Activated CD8-positive, alpha-beta memory T cell treated with anti-CD3 and anti-CD28 coated beads for 36 hours (primary cell): ENCODE data around the gene TUBA1C. TPM values are rescaled to one million over a fixed set of nuclear protein-coding genes. Genes with fewer than 3 reads are reported as not detected.
"Not testable (repeated sequence)": the region's sequence is repeated elsewhere in the genome, so short reads cannot be mapped to it uniquely, and the experiment has no call there.

Source experiments
- CTCF ChIA-PET: fragments of 350-600 bp; sonication (Branson Sonifier 250); formaldehyde crosslinking; loops from one replicate; lab custom pipeline; 2021; ENCODE audit warnings: antibody characterized with exemption; lab: Charles Lee
- POLR2A ChIA-PET: fragments of 350-600 bp; sonication (Branson Sonifier 250); formaldehyde crosslinking; loops from one replicate; lab custom pipeline; 2021; ENCODE audit warnings: antibody characterized with exemption; lab: Charles Lee
- total RNA-seq, 2 experiments: library from RNA; stranded (reverse); gene quantifications; one replicate each; pipeline ENCODE4 v1.2.3, GENCODE V29; 2021

The TUBA1C gene
- total RNA-seq, 2 experiments from 2014 or later = 340 to 347 TPM

- ChIA-PET POLR2A (interaction anchor here (0.6 kb wide), 2 partner anchors 155 to 1923 kb away, joined by 5 read pairs; partner anchors contain the start of gene POU6F1), CTCF (interaction anchor here (1.0 to 9.4 kb wide), 9 partner anchors 16 to 320 kb away, joined by 3 to 62 read pairs (median 11); partner anchors contain the start of genes C1QL4, DNAJC22 and TROAP)
Measured at GRCh38 chr12:49295082-49295936, 30.4 kb downstream of the TUBA1C start, which contains the start of gene PRPH. TSS of gene PRPH (plus strand) at chr12:49295147. CDS start at chr12:49295201, 54 bp downstream.

DNA sequence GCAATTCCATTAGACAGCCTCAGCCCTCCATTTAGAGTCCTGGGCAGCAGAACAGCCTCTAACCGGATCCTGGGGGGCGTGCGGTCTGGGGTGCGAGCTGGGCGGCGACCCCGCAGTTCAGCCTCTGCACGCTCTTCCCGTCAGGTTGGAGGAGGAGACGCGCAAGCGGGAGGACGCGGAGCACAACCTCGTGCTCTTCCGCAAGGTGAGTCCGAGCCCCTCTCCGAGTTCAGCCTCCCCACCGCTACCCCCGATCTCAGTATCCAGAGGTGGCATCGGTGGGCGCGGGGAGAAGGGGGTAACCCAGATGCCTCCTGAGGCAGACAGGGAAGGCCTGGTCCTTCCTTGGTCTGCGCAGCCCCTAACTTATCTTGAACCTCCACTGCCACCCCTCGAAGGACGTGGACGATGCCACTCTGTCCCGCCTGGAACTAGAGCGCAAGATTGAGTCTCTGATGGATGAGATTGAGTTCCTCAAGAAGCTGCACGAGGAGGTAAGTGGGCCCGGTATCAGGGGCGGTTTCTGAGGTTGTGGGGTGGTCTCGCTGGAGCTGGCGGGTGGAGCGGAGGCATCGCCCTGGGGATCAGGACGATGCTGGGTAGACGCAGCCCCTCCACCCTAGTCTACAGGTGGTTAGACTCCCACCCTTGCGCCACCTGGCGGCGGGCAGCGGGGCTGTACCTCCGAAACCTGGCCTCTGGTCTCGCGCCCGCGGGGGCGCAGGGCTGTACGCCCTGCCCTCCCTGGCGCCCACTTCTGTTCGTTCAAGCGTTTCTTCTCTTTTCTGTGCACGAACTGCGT, 31.4 kb downstream of the TUBA1C start:
- POLR2A ChIA-PET = interaction anchor here (0.6 to 1.0 kb wide), 2 partner anchors 45 to 1922 kb away, joined by 3 to 5 read pairs; partner anchors contain the start of gene POU6F1
- CTCF ChIA-PET = interaction anchor here (0.8 to 9.4 kb wide), 16 partner anchors 8 to 333 kb away, joined by 3 to 62 read pairs (median 4); partner anchors contain the start of genes C1QL4 and DNAJC22

GRCh38 chr12:49296836-49297694, 32.2 kb downstream of the TUBA1C start:
- ChIA-PET POLR2A (interaction anchor here (1.0 kb wide), 1 partner anchor 44 kb away, joined by 3 read pairs; no protein-coding TSS in a partner anchor), CTCF (interaction anchor here (0.6 to 6.0 kb wide), 16 partner anchors 8 to 333 kb away, joined by 3 to 34 read pairs (median 4); partner anchors contain the start of gene DNAJC22)

DNA sequence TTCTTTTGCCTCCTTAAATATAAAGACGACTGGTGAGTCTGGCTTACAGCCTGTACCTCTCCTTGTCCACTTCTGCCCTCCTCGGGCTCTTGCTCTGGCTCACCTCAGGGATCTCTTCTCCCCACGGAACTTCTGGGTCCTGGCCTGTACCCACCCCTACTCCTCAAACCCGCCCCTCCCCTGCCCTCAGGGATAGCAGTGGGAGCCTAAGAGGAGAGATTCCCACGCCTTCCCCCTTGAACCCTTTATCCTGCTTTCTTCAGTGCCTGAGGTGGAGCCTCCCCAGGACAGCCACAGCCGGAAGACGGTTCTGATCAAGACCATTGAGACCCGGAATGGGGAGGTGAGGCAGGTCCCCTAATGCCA, 32.8 kb downstream of the TUBA1C start:
- ChIA-PET CTCF (interaction anchor here (0.6 to 6.0 kb wide), 10 partner anchors 9 to 81 kb away, joined by 3 to 34 read pairs (median 4); partner anchors contain the start of gene DNAJC22), POLR2A (no interaction called here)

DNA sequence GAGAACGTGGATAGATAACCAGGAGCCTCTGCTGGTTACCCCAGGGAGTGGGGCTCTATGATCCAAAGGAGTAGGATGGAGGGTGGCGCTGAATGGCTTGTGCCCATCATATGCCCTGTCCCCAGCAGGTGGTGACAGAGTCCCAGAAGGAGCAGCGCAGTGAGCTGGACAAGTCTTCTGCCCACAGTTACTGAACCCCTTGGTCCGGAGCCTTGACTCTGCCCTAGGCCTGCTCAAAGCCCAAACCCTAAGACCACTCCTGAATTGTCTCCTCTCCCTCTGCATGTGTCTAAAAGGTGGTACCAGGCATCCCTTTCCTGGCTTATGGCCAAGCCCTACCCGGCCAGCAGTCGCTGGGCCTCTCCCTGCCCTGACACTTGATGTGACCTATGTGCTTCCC, 33.3 kb downstream of the TUBA1C start:
- CTCF ChIA-PET = interaction anchor here (0.6 to 6.0 kb wide), 4 partner anchors 34 to 222 kb away, joined by 4 to 28 read pairs (median 8); partner anchors contain the start of gene DNAJC22
- POLR2A ChIA-PET = no interaction called here

DNA sequence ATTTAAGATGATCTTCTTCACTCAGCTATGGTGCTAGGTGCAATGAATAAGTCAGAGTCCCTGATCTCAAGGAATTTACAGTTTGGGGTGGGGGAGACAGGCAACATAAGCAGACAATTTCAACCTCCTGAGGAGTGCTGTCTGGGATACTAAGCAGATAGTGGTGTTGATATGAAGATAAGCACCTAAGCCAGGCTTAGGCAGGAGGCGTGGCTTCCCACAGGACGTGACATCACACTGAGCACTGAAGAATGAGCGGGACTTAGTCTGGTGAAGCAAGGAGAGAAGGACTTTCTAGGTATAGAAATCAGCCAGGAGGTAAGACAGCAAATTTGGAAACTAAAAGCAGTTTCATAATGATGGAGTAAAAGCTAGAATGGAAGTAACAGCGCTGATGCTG, 36.9 kb downstream of the TUBA1C start:
- POLR2A ChIA-PET = no interaction called here
- CTCF ChIA-PET = interaction anchor here (1.2 to 1.3 kb wide), 2 partner anchors 36 to 40 kb away, joined by 3 read pairs; no protein-coding TSS in a partner anchor

- ChIA-PET POLR2A (no interaction called here), CTCF (interaction anchor here (1.0 to 2.8 kb wide), 3 partner anchors 18 to 38 kb away, joined by 3 to 10 read pairs (median 3); no protein-coding TSS in a partner anchor)
Measured at GRCh38 chr12:49304161-49304560, 39.3 kb downstream of the TUBA1C start.

DNA sequence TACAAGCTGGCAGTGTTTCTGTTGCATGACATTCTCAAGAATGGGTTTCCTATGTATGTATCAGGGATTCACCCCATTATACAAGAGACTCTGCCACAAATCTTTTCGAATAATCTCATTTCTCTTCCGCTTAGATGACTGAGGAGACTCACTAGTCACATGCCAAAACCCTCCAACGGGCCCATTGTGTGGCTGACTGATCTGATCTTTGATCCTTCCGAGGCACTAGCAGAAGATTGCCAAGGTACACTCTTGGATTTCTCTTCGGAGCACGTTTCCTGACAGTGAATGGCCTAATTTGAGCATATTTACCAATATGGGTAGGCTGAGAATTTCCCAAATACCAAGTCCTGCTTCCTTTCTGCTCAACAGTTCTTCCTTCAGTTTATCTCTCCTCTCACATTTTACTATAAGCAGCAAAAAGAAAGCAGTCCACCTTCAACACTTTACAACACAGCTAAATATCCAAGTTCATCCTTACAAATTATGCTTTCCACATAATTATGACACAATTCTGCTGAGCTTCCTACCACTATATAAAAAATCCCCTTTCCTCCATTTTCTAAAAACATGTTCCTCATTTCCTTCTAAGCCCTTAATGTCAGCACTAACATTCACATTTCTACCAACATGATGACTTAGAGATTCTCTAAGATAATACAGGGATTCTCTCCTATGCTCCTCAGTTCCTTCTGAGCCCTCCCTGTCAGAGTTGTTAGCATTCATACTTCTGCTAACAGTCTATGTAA, 41.1 kb downstream of the TUBA1C start:
- CTCF ChIA-PET = interaction anchor here (2.8 kb wide), 1 partner anchor 36 kb away, joined by 10 read pairs; no protein-coding TSS in a partner anchor
- POLR2A ChIA-PET = interaction anchor here (1.2 kb wide), 1 partner anchor 37 kb away, joined by 4 read pairs; no protein-coding TSS in a partner anchor

DNA sequence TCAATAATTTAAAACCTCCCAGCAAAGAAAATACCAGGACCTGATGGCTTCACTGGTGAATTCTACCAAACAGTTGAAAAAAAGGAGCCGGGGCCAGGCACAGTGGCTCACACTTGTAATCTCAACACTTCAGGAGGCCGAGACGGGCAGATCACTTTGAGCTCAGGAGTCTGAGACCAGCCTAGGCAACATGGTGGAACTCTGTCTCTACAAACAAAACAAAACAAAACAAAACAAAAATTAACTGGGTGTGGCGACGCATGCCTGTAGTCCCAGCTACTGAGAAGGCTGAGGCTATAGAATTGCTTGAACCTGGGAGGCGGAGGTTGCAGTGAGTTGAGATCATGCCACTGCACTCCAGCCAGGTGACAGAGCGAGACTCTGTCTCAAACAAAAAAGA, 44.5 kb downstream of the TUBA1C start:
- ChIA-PET CTCF (no interaction called here), POLR2A (no interaction called here)

DNA sequence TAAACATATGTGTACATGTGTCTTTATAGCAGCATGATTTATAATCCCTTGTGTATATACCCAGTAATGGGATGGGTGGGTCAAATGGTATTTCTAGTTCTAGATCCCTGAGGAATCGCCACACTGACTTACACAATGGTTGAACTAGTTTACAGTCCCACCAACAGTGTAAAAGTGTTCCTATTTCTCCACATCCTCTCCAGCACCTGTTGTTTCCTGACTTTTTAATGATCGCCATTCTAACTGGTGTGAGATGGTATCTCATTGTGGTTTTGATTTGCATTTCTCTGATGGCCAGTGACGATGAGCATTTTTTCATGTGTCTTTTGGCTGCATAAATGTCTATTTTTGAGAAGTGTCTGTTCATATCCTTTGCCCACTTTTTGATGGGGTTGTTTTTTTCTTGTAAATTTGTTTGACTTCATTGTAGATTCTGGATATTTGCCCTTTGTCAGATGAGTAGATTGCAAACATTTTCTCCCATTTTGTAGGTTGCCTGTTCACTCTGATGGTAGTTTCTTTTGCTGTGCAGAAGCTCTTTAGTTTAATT, 45.6 kb downstream of the TUBA1C start:
- POLR2A ChIA-PET, CTCF ChIA-PET: not testable (repeated sequence)

DNA sequence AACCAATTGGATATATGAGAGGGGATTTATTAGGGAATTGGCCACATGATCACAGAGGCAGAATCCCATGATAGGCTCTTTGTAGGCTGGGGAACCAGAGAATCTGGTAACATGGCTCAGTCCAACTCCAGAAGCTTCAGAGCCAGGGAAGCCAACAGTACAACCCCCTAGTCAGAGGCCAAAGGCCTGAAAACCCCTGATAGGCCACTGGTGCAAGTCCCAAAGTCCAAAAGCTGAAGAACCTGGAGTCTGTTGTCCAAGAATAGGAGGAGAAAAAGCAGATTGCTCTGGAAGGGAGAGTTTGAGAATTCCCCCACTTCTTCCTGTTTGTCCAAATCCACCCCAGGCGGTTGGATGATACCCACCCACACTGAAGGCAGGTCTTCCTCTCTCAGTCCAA, 49.9 kb downstream of the TUBA1C start:
- ChIA-PET CTCF (interaction anchor here (1.6 kb wide), 1 partner anchor 27 kb away, joined by 5 read pairs; no protein-coding TSS in a partner anchor), POLR2A (no interaction called here)

- CTCF ChIA-PET, POLR2A ChIA-PET: not testable (repeated sequence)
Measured at GRCh38 chr12:49317118-49317517, 52.2 kb downstream of the TUBA1C start.

DNA sequence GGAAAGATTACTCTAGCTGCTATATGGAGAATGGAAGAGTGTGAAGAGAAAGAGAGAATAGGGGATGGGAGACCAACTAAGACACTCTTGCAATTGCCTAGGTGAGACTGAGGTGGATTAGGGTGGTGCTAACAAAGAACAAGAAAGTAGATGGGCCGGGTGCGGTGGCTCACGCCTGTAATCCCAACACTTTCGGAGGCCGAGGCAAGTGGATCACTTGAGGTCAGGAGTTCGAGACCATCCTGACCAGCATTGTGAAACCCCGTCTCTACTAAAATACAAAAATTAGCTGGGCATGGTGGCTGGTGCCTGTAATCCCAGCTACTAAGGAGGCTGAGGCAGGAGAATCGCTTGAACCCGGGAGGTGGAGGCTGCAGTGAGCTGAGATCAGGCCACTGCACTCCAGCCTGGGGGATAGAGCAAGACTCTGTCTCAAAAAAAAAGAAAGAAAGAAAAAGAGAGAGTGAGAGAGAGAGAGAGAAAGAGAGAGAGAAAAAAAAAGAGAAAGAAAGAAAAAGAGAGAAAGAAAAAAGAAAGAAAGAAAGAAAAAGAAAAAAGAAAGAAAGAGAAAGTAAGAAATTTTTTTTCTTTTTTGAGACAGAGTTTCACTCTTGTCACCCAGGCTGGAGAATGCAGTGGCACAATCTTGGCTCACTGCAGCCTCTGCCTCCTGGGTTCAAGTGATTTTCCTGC, 55.7 kb downstream of the TUBA1C start:
- CTCF ChIA-PET = interaction anchor here (4.2 kb wide), 1 partner anchor 26 kb away, joined by 17 read pairs; the partner anchor contains the start of gene DNAJC22
- POLR2A ChIA-PET = not testable (repeated sequence)

- ChIA-PET CTCF (interaction anchor here (0.8 to 4.2 kb wide), 6 partner anchors 9 to 34 kb away, joined by 3 to 17 read pairs (median 8); partner anchors contain the start of genes DNAJC22 and PRPH), POLR2A (interaction anchor here (0.8 to 1.6 kb wide), 4 partner anchors 20 to 397 kb away, joined by 3 to 6 read pairs (median 4); partner anchors contain the start of genes FKBP11 and SPATS2)
Measured at GRCh38 chr12:49322367-49322707, 57.5 kb downstream of the TUBA1C start.

DNA sequence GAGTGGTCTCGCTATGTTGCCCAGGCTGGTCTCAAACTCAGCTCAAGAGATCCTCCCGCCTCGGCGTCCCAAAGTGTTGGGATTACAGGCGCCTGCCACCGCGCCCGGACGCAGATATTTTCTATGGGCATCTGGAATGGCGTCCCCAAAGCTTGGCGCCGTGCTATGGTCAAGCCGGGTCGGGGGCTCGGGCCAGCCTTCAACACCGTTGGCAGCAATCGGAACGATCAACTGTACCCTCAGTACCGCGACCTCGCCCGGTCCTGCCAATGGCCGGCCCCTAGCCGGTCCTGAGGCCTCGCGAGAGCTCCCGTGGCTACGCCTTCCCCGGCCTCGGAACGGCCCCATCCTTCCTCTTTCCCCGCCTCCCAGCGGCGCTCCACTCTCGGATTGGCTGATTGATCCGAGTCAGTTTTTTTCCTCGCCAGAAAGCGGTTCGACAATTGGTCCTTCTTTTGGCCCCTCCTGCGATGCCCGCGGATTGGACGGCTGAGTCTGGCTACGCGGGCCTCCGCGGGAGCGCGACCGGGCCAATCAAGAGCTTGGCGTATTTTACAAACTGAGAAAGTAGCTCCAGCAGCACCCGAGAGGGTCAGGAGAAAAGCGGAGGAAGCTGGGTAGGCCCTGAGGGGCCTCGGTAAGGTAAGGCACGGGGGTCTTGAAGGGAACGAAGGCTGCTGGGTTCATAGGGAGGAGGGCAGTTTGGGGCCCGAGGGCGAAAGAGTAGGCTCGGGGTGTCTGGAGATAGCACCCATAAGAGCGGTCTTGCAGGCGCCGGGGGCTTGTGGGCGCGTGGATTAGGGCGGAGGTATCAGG, 58.0 kb downstream of the TUBA1C start, which contains the start of gene TROAP:
TSS of gene TROAP (plus strand) at position 548 of the 816 bp plus-strand sequence. CDS start 354 bp downstream, outside the sequence.
- POLR2A ChIA-PET = interaction anchor here (0.8 to 1.6 kb wide), 4 partner anchors 20 to 398 kb away, joined by 3 to 6 read pairs (median 4); partner anchors contain the start of genes FKBP11 and SPATS2
- CTCF ChIA-PET = interaction anchor here (1.0 to 4.2 kb wide), 6 partner anchors 9 to 35 kb away, joined by 3 to 17 read pairs (median 8); partner anchors contain the start of genes DNAJC22 and PRPH
